ENCODE measurements around the gene FBXW7.
"Not testable (repeated sequence)": the region's sequence is repeated elsewhere in the genome, so short reads cannot be mapped to it uniquely, and the experiment has no call there.

FBXW7 gene

DNA sequence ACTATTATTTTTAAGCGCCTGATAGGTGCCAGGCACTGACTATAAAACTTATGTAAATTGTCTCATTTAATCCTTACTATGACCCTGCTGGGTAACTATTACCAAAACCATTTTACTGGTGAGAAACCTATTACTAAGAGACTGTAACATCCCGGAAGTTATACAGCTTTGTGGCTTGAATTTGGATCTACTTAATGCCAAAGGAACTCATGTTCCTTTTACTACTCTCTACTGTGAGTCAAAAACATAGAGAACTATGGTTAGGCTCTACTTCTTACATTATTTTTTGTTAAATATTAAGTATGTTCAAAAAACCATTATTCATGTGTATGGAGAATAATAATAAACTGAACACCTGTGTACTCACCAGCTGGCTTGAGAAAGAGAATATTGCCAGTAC is 14.8 kb upstream of the FBXW7 start:
- H3K4me3 ChIP-seq (ENCODE audit: low read length in 2 of 2); H3K4me1 ChIP-seq (ENCODE audit: control insufficient read depth, insufficient read depth, low read length); H3K9ac ChIP-seq (ENCODE audit: low read length in 2 of 2); H3K27me3 ChIP-seq (ENCODE audit: control insufficient read depth in 1 of 2, insufficient read depth in 2 of 2, low read length in 2 of 2); H3K27ac ChIP-seq (ENCODE audit: low read length); H3K9me3 ChIP-seq (ENCODE audit: control insufficient read depth in 2 of 2, low read length in 2 of 2); H3K36me3 ChIP-seq (ENCODE audit: control insufficient read depth in 2 of 2, insufficient read depth in 2 of 2, low read length in 2 of 2): not testable (repeated sequence)

DNA sequence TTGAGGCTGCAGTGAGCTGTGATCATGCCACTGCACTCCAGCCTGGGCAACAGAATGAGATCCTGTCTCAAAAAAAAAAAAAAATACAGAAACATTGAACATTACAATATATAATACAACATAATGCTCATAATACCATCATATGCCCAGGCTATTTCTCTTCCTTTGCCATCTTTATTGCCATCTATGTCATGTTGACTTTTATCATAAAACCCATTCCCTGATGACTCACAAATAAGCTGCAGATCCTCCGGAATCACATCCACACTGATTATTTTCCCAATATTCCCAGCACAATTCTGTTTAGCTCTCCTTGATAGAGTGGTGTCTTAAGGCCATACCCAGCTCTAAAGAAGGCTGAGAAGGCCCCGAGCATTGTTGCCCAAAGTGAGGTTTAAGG is 9.2 kb upstream of the FBXW7 start:
- no peaks in the 10 kb centered on the region for H3K9me3 ChIP-seq (ENCODE audit: control insufficient read depth in 2 of 2, low read length in 2 of 2)
- H3K27ac ChIP-seq (ENCODE audit: low read length) = no peak overlapping the region
- H3K4me1 ChIP-seq (ENCODE audit: control insufficient read depth, insufficient read depth, low read length) = no peaks in the 10 kb centered on the region
- H3K36me3 ChIP-seq (ENCODE audit: control insufficient read depth in 2 of 2, insufficient read depth in 2 of 2, low read length in 2 of 2) = no peaks in the 10 kb centered on the region
- no peaks in the 10 kb centered on the region for H3K27me3 ChIP-seq (ENCODE audit: control insufficient read depth in 1 of 2, insufficient read depth in 2 of 2, low read length in 2 of 2)
- H3K9ac ChIP-seq (ENCODE audit: low read length in 2 of 2) = no peak overlapping the region
- no peak overlapping the region for H3K4me3 ChIP-seq (ENCODE audit: low read length in 2 of 2)

DNA sequence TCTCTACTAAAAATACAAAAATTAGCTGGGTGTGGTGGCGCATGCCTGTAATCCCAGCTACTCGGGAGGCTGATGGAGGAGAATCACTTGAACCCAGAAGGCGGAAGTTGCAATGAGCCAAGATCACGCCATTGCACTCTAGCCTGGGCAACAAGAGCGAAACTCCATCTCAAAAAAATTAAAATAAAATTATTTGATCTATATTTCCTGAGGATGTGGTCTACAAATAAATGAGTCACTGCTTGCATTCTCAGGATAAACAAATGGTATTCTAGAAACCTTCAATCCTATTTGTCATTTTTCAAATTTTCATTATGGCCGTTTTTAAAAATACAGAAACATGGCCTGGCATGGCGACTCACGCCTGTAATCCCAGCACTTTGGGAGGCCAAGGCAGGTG is 8.6 kb upstream of the FBXW7 start:
- not testable (repeated sequence) for H3K9me3 ChIP-seq (ENCODE audit: control insufficient read depth in 2 of 2, low read length in 2 of 2); H3K36me3 ChIP-seq (ENCODE audit: control insufficient read depth in 2 of 2, insufficient read depth in 2 of 2, low read length in 2 of 2); H3K4me1 ChIP-seq (ENCODE audit: control insufficient read depth, insufficient read depth, low read length); H3K27ac ChIP-seq (ENCODE audit: low read length); H3K27me3 ChIP-seq (ENCODE audit: control insufficient read depth in 1 of 2, insufficient read depth in 2 of 2, low read length in 2 of 2); H3K9ac ChIP-seq (ENCODE audit: low read length in 2 of 2); H3K4me3 ChIP-seq (ENCODE audit: low read length in 2 of 2)

DNA sequence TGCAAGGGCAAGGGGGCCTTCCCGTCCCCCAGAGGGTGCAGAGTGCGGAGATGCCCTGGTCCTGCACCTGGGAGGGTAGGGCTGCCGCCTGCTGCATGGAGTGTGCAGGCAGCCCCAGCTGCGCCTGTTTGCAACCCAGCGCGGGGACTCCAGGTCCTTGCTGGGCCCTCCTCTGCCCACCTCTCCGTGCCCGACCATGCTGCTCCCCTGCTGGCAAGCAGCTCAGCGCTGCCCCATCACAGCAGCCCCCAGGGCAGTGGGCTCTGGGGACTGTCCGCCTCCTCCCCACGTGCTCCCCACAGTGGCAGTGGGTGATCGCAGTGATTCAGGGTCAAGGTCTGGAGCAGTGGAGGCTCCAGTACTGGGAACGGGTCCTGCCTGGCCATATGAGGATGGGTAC is 5.0 kb upstream of the FBXW7 start:
- Histone ChIP-seq H3K36me3 (ENCODE audit: control insufficient read depth in 2 of 2, insufficient read depth in 2 of 2, low read length in 2 of 2) (no peaks in the 10 kb centered on the region), H3K4me1 (ENCODE audit: control insufficient read depth, insufficient read depth, low read length) (peaks cover 14% of the 10 kb centered on the region), H3K27ac (ENCODE audit: low read length) (no peak overlapping the region), H3K9me3 (ENCODE audit: control insufficient read depth in 2 of 2, low read length in 2 of 2) (no peaks in the 10 kb centered on the region), H3K9ac (ENCODE audit: low read length in 2 of 2) (no peak overlapping the region), H3K27me3 (ENCODE audit: control insufficient read depth in 1 of 2, insufficient read depth in 2 of 2, low read length in 2 of 2) (no peaks in the 10 kb centered on the region), H3K4me3 (ENCODE audit: low read length in 2 of 2) (no peak overlapping the region)

DNA sequence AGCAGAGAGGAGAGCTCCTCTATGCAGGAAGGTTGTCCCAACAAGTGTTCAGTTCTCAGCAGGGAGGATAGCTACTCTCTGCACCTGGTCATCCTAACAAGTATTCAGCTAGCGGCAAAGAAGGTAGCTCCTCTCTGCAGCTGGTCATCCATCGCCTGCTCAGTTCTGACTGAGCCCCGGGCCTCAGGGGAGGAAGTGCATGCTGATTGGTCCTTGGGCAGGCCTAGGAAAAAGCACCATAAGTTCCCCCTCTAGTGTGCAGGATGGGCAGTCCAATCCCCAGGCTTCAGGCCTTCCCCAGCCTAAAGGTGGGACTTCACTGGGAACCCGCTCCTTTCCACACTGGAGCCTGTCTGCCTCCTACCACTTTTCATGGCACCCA is 4.4 kb upstream of the FBXW7 start:
- H3K36me3 ChIP-seq (ENCODE audit: control insufficient read depth in 2 of 2, insufficient read depth in 2 of 2, low read length in 2 of 2) = no peaks in the 10 kb centered on the region
- no peak overlapping the region for H3K27ac ChIP-seq (ENCODE audit: low read length)
- H3K4me3 ChIP-seq (ENCODE audit: low read length in 2 of 2) = no peak overlapping the region
- no peaks in the 10 kb centered on the region for H3K9me3 ChIP-seq (ENCODE audit: control insufficient read depth in 2 of 2, low read length in 2 of 2)
- no peaks in the 10 kb centered on the region for H3K27me3 ChIP-seq (ENCODE audit: control insufficient read depth in 1 of 2, insufficient read depth in 2 of 2, low read length in 2 of 2)
- peaks cover 16% of the 10 kb centered on the region for H3K4me1 ChIP-seq (ENCODE audit: control insufficient read depth, insufficient read depth, low read length)
- H3K9ac ChIP-seq (ENCODE audit: low read length in 2 of 2) = no peak overlapping the region

DNA sequence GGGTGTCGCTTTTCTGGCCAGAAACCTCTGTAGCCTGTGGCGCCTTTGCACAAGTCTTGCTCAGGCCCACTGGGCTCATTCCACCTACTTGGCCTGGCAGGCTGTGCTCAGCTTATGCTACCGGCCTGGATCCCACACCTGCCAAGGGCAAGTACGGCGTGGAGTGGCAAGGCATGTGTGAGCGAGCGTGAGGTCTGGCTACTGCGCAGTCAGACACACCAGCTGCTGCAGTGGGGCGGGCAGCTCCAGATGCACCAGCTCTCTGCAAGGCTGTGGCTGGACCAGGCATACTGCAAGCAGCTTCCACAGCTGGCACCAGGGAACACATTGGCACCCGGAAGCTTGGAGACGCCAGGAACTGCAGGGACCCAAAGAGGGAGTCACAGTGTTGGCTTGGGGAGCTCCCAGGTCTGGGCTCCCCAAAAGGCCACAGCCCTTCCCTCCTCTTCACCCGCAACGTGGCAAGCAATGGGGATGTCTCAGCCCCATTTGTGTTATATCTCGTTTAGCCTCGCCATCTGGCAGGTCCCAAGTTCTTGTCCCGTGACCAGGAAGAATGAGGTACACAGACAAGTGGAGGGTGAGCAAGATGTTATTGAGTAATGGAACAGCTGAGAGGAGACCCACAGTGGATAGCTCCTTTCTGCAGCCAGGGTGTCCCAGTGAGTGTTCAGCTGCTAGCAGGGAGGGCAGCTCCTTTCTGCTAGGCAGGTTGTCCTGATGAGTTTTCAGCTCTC is 3.8 kb upstream of the FBXW7 start:
- no peak overlapping the region for H3K27ac ChIP-seq (ENCODE audit: low read length)
- no peaks in the 10 kb centered on the region for H3K9me3 ChIP-seq (ENCODE audit: control insufficient read depth in 2 of 2, low read length in 2 of 2)
- H3K4me1 ChIP-seq (ENCODE audit: control insufficient read depth, insufficient read depth, low read length) = peaks cover 16% of the 10 kb centered on the region
- H3K9ac ChIP-seq (ENCODE audit: low read length in 2 of 2) = no peak overlapping the region
- no peak overlapping the region for H3K4me3 ChIP-seq (ENCODE audit: low read length in 2 of 2)
- no peaks in the 10 kb centered on the region for H3K27me3 ChIP-seq (ENCODE audit: control insufficient read depth in 1 of 2, insufficient read depth in 2 of 2, low read length in 2 of 2)
- H3K36me3 ChIP-seq (ENCODE audit: control insufficient read depth in 2 of 2, insufficient read depth in 2 of 2, low read length in 2 of 2) = no peaks in the 10 kb centered on the region

DNA sequence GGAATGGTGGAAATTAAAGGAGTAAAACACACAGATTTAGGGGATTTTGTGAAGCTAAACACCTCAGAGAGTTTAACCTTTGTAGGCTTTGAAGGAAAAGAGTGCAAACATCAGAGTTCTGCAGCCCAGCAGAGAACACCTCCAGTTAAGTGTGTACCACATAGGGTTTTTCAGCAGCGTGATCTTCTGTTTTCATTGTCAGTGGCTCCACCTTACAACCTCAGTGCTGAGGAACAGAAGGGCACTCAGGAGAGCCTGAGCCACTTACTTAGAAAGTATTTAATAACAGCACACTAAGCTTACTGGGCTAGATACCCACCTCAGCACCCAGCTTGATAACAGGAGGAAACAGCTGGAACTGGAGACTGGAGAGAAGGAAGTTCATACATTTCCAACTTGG is 2.0 kb upstream of the FBXW7 start:
- H3K27ac ChIP-seq (ENCODE audit: low read length) = no peak overlapping the region
- no peak overlapping the region for H3K9ac ChIP-seq (ENCODE audit: low read length in 2 of 2)
- H3K27me3 ChIP-seq (ENCODE audit: control insufficient read depth in 1 of 2, insufficient read depth in 2 of 2, low read length in 2 of 2) = no peaks in the 10 kb centered on the region
- H3K4me3 ChIP-seq (ENCODE audit: low read length in 2 of 2) = no peak overlapping the region
- no peaks in the 10 kb centered on the region for H3K9me3 ChIP-seq (ENCODE audit: control insufficient read depth in 2 of 2, low read length in 2 of 2)
- peaks cover 16% of the 10 kb centered on the region for H3K4me1 ChIP-seq (ENCODE audit: control insufficient read depth, insufficient read depth, low read length)
- H3K36me3 ChIP-seq (ENCODE audit: control insufficient read depth in 2 of 2, insufficient read depth in 2 of 2, low read length in 2 of 2) = no peaks in the 10 kb centered on the region

DNA sequence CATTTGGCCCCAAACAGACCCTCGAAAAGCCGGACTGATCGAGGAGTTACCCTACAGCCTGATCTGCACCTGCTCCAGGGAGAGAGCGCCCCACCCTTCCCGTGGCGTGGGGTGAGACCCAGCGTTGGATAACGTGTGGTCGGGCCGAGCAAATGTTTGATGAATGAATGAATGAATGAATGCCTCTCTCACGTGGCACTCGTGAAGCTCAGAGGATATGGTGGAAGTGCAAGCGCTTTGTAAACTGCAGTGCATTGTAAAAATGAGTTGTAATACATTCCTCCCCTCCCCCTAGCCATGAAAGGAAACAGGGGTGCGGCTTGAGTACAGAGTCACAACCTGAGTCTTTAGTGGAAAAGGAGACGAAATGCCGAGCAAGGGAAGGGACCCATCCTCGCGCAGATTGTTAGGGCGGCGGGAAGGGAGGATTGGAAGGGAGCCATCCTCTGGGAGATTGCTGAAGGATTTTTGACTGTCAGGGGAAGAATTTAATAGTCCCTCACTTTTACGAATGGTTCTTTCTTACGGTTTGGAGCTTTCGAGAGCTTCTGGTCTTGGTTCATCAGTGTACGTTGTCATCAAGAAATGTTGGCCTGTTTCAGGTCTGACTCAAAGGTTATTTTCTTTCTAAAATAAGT is 772 bp upstream of the FBXW7 start:
- Histone ChIP-seq H3K27ac (ENCODE audit: low read length) (peak overlapping the region; percentile 89), H3K9ac (ENCODE audit: low read length in 2 of 2) (peak overlapping the region; percentile 93 to 96), H3K4me3 (ENCODE audit: low read length in 2 of 2) (peak overlapping the region; percentile 91 to 98), H3K27me3 (ENCODE audit: control insufficient read depth in 1 of 2, insufficient read depth in 2 of 2, low read length in 2 of 2) (no peaks in the 10 kb centered on the region), H3K4me1 (ENCODE audit: control insufficient read depth, insufficient read depth, low read length) (peaks cover 16% of the 10 kb centered on the region), H3K36me3 (ENCODE audit: control insufficient read depth in 2 of 2, insufficient read depth in 2 of 2, low read length in 2 of 2) (no peaks in the 10 kb centered on the region), H3K9me3 (ENCODE audit: control insufficient read depth in 2 of 2, low read length in 2 of 2) (no peaks in the 10 kb centered on the region)

DNA sequence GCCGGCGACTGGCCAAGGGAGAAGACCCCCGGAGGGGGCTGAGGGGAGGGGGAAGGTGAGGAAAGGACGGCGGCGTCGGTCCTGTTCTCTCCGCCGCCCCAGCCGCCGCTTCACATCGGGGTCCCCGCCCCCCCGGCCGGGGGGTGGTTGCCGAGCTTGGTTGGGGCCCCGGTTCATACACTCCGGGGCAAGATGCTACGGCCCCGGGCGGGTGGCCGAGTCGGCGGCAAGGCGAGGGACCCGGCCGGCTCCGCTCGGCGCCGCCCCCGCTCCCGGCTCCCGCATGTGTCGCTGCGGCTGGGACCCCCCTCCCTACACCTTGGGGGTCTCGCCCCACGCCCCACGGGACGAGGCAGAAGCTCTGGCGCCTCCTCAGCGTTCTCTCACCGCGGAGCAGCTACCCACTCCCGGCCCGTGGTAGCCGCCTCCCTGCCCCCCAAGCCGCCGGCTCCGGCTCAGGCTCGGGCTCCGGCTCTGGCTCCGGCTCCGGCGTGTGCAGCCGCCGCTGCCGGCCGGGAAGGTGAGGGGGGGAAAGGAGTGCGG is 461 bp downstream of the FBXW7 start:
- peaks cover 16% of the 10 kb centered on the region for H3K4me1 ChIP-seq (ENCODE audit: control insufficient read depth, insufficient read depth, low read length)
- peak overlapping the region; percentile 89 for H3K27ac ChIP-seq (ENCODE audit: low read length)
- H3K9ac ChIP-seq (ENCODE audit: low read length in 2 of 2) = peak overlapping the region; percentile 59 to 78
- H3K36me3 ChIP-seq (ENCODE audit: control insufficient read depth in 2 of 2, insufficient read depth in 2 of 2, low read length in 2 of 2) = no peaks in the 10 kb centered on the region
- H3K9me3 ChIP-seq (ENCODE audit: control insufficient read depth in 2 of 2, low read length in 2 of 2) = no peaks in the 10 kb centered on the region
- no peaks in the 10 kb centered on the region for H3K27me3 ChIP-seq (ENCODE audit: control insufficient read depth in 1 of 2, insufficient read depth in 2 of 2, low read length in 2 of 2)
- peak overlapping the region; percentile 74 to 98 for H3K4me3 ChIP-seq (ENCODE audit: low read length in 2 of 2)

DNA sequence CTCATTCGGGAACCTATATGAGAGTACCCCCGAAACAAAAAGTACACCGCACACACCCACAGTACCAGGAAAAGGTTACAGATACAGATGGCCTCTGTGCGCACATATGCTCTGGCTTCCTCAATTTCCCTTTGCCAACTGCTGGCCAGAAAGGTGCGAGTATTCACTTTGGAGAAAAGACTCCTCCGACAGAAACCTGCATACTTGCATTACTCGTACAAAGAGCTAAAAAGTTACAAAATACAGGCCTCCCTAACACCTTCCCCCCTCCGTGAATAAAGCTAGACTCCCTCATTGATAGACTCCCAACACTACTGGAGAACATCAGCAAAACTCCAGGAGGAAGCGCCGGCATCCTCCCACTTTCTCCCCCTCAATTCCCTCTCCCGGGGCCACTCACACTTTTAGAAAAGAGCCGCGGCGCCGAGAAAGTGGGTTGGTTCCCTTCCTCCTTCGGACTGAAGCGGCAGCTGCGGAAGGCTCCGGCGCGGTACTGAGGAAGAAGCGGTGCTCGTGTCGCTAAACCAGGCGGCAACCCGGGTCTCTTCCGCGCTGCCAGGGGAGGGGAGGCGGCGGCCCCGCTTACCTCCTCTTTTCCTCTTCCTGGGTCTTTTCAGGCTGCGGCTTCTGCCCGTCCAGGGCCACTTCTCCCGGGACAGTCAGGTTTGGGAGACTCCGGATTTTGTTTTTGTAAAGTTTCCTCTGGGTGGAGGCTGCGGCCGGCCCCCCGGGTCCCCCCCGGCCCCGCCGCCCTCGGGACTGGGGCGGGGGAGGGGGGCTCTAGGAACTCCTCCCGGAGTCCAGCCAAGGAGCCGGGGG is 1.1 kb downstream of the FBXW7 start:
- peak overlapping the region; percentile 59 to 71 for H3K9ac ChIP-seq (ENCODE audit: low read length in 2 of 2)
- peaks cover 16% of the 10 kb centered on the region for H3K4me1 ChIP-seq (ENCODE audit: control insufficient read depth, insufficient read depth, low read length)
- H3K36me3 ChIP-seq (ENCODE audit: control insufficient read depth in 2 of 2, insufficient read depth in 2 of 2, low read length in 2 of 2) = no peaks in the 10 kb centered on the region
- peak overlapping the region; percentile 74 to 98 for H3K4me3 ChIP-seq (ENCODE audit: low read length in 2 of 2)
- peak overlapping the region; percentile 89 for H3K27ac ChIP-seq (ENCODE audit: low read length)
- no peaks in the 10 kb centered on the region for H3K27me3 ChIP-seq (ENCODE audit: control insufficient read depth in 1 of 2, insufficient read depth in 2 of 2, low read length in 2 of 2)
- no peaks in the 10 kb centered on the region for H3K9me3 ChIP-seq (ENCODE audit: control insufficient read depth in 2 of 2, low read length in 2 of 2)

Data from stomach smooth muscle (tissue), 2 donors.